DND-41 (cell line): ENCODE results near the gene MDH1.

Experiments used
- ATAC-seq: fragments of 200-7000 bp; cut with Tn5 transposase; 3 replicates; pipeline ENCODE4 v1.9.1; 2021; ENCODE audit warnings: low read depth; ENCODE audit not compliant: insufficient read depth
- DNase-seq: peaks from one replicate; pipeline ENCODE4 v3.0.0-alpha.2; 2020
- H2AFZ ChIP-seq: 2 replicates; pipeline ENCODE4 v1.6.0; 2012; ENCODE audit warnings: low read depth, low read length
- H3K27ac ChIP-seq: 2 replicates; pipeline ENCODE4 v1.5.1; 2012; ENCODE audit warnings: low read length, inconsistent platforms
- H3K27me3 ChIP-seq: fragments of 200-600 bp; sonication (generic); 2 replicates; pipeline ENCODE4 v1.6.0; 2012; ENCODE audit warnings: low read length, mild to moderate bottlenecking, inconsistent platforms; ENCODE audit not compliant: insufficient read depth, poor library complexity
- H3K36me3 ChIP-seq: 2 replicates; pipeline ENCODE4 v1.5.1; 2012; ENCODE audit warnings: low read length, inconsistent platforms; ENCODE audit not compliant: insufficient read depth
- H3K4me1 ChIP-seq: 2 replicates; pipeline ENCODE4 v1.5.1; 2012; ENCODE audit warnings: mild to moderate bottlenecking, low read length; ENCODE audit not compliant: insufficient read depth
- H3K4me2 ChIP-seq: 2 replicates; pipeline ENCODE4 v1.6.0; 2012; ENCODE audit warnings: mild to moderate bottlenecking, moderate library complexity, low read length, inconsistent platforms; ENCODE audit not compliant: insufficient read depth
- H3K4me3 ChIP-seq, 2 experiments: fragments of 200-600 bp in 1 of 2; shearing (Covaris generic) in 1 of 2; 2 replicates each; pipeline ENCODE4 v1.5.1; 2012 to 2016; ENCODE audit warnings: inconsistent platforms in 2 of 2, low read length in 2 of 2, mild to moderate bottlenecking in 2 of 2, low read depth in 1 of 2, moderate library complexity in 1 of 2
- H3K79me2 ChIP-seq: 2 replicates; pipeline ENCODE4 v1.6.0; 2012; ENCODE audit warnings: low read length, inconsistent platforms; ENCODE audit not compliant: insufficient read depth
- H3K9ac ChIP-seq: 2 replicates; pipeline ENCODE4 v1.6.0; 2012; ENCODE audit warnings: low read depth, mild to moderate bottlenecking, inconsistent platforms, low read length, moderate library complexity
- H3K9me3 ChIP-seq: 2 replicates; pipeline ENCODE4 v1.5.1; 2012; ENCODE audit warnings: low read length, moderate library complexity, mild to moderate bottlenecking, inconsistent platforms; ENCODE audit not compliant: insufficient read depth, severe bottlenecking
- H4K20me1 ChIP-seq: 2 replicates; pipeline ENCODE4 v1.6.0; 2012; ENCODE audit warnings: low read length; ENCODE audit not compliant: insufficient read depth
- CTCF ChIP-seq: IDR thresholded peaks from 2 replicates; pipeline ENCODE4 v1.5.1; 2012; ENCODE audit warnings: borderline replicate concordance, low read length, moderate library complexity, mild to moderate bottlenecking; ENCODE audit not compliant: poor library complexity, severe bottlenecking; ENCODE audit errors: extremely low read depth
- EZH2 ChIP-seq: IDR thresholded peaks from 3 replicates; pipeline ENCODE4 v1.6.1; 2012; ENCODE audit warnings: borderline replicate concordance, low read depth, mild to moderate bottlenecking, moderate library complexity, low read length, inconsistent platforms; ENCODE audit not compliant: severe bottlenecking

MDH1 gene

GRCh38 chr2:63610525-63610924 is 21.8 kb downstream of the MDH1 start:
- Histone ChIP-seq H2AFZ (no peak overlapping the region), H3K4me3 (no peak overlapping the region), H4K20me1 (no peaks in the 10 kb centered on the region), H3K9me3 (no peaks in the 10 kb centered on the region), H3K27me3 (no peaks in the 10 kb centered on the region), H3K79me2 (no peaks in the 10 kb centered on the region), H3K4me1 (no peaks in the 10 kb centered on the region), H3K4me2 (no peak overlapping the region), H3K36me3 (peaks cover 17% of the 10 kb centered on the region), H3K27ac (no peak overlapping the region), H3K9ac (no peak overlapping the region)
- DNase-seq (no peak), ATAC-seq (no peak)
- TF ChIP-seq CTCF (no peak), EZH2 (no peak)

GRCh38 chr2:63613391-63613901 is 24.7 kb downstream of the MDH1 start:
- TF ChIP-seq CTCF (no peak), EZH2 (no peak)
- no peaks in the 10 kb centered on the region for H4K20me1 ChIP-seq
- no peak overlapping the region for H3K27ac ChIP-seq
- H3K4me3 ChIP-seq = no peak overlapping the region
- no peaks in the 10 kb centered on the region for H3K27me3 ChIP-seq
- H3K4me2 ChIP-seq = no peak overlapping the region
- ATAC-seq = no peak
- H3K36me3 ChIP-seq = no peaks in the 10 kb centered on the region
- no peaks in the 10 kb centered on the region for H3K4me1 ChIP-seq
- DNase-seq = no peak
- no peaks in the 10 kb centered on the region for H3K79me2 ChIP-seq
- H2AFZ ChIP-seq = no peak overlapping the region
- no peak overlapping the region for H3K9ac ChIP-seq
- H3K9me3 ChIP-seq = no peaks in the 10 kb centered on the region

- no peak for DNase-seq
- Histone ChIP-seq H3K36me3 (no peaks in the 10 kb centered on the region), H3K4me1 (no peaks in the 10 kb centered on the region), H3K27me3 (no peaks in the 10 kb centered on the region), H3K4me3 (no peak overlapping the region), H3K4me2 (no peak overlapping the region), H3K9ac (no peak overlapping the region), H3K9me3 (no peaks in the 10 kb centered on the region), H3K27ac (no peak overlapping the region), H3K79me2 (no peaks in the 10 kb centered on the region), H4K20me1 (no peaks in the 10 kb centered on the region), H2AFZ (no peak overlapping the region)
- TF ChIP-seq EZH2 (no peak), CTCF (no peak)
- ATAC-seq = no peak
These were observed 25.7 kb downstream of the MDH1 start for GRCh38 chr2:63614448-63614968.
